H1 (cell line): Measurements from ENCODE around the gene KIAA0040. TPM values are rescaled to one million over a fixed set of nuclear protein-coding genes. Genes with fewer than 3 reads are reported as not detected.

Source experiments
- SIN3A ChIP-seq, 2 experiments: IDR thresholded peaks in 1 of 2; conservative IDR thresholded peaks in 1 of 2; 2 replicates each; pipeline ENCODE4 v1.6.1; 2011 to 2012; ENCODE audit warnings: low read length in 2 of 2, improper control_type of control experiment in 1 of 2, low read depth in 1 of 2, mild to moderate bottlenecking in 1 of 2
- polyA plus RNA-seq, 7 experiments: library from polyadenylated mRNA; depleted of rRNA in 3 of 7; stranded (reverse) in 5 of 7; unstranded in 2 of 7; fragments of >200 nt in 5 of 7; fragments of 200-250 nt in 2 of 7; gene quantifications; 1 replicate in 5 of 7; 2 replicates in 1 of 7; 4 replicates in 1 of 7; pipeline versions ENCODE4 v1.2.1 to v1.2.3, GENCODE V29; 2011 to 2013; ENCODE audit warnings: missing spikeins in 2 of 7, mixed read lengths in 2 of 7
- total RNA-seq: library from RNA; stranded (reverse); fragmentation: NEBNext Ultra II Directional; extraction: Animal tissue kit (Norgen Biotek cat#: 25700); gene quantifications from 2 replicates; pipeline ENCODE4 v1.2.1, GENCODE V29; 2021

KIAA0040 gene
- total and polyA plus RNA-seq, 2 of the 8 experiments (the other 6 are each of a cell fraction or from before 2014, with no cell fraction given), result 11.0 to 14.1 TPM

DNA sequence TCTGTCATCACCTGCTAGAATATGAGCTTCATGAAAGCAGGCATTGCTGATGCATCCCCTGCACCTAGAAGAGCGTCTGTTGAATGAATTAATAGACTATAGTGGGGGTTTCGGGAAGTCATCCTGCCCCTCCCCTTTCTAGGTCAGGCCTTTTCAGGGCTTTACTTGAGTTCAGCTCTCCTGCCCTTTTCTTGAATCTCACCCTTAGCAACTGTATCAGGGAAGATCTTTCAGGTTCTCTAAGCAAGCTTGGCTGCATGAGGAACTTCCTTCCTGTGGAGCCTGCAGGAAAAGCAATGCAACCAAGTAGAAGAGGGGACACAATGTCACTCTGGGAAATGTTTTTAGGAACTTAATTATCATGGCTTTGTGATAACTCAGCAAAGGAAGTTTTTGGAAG, 27.2 kb upstream of the KIAA0040 start (continued):
- no peak for TF ChIP-seq SIN3A (conservative IDR thresholded peaks at IDR 0.05 in 1 of 2, IDR thresholded peaks at IDR 0.05 in 1 of 2; ENCODE audit: low read depth in 1 of 2, low read length in 2 of 2)
